GM19240 (cell line): ENCODE measurements around the gene BBC3.
"Not testable (repeated sequence)": the region's sequence is repeated elsewhere in the genome, so short reads cannot be mapped to it uniquely, and the experiment has no call there.

Source experiments
- DNase-seq: peaks from one replicate; pipeline ENCODE4 v3.0.0; 2011; ENCODE audit warnings: low spot score; ENCODE audit not compliant: insufficient read length

BBC3 gene

GRCh38 chr19:47258434-47258833 is 27.4 kb upstream of the BBC3 start:
- no peak for DNase-seq

- DNase-seq: no peak
These were observed 26.6 kb upstream of the BBC3 start for GRCh38 chr19:47257411-47258169.

- peak; percentile 98 for DNase-seq
These were observed 25.9 kb upstream of the BBC3 start for GRCh38 chr19:47256693-47257410.

GRCh38 chr19:47255879-47256692 is 25.1 kb upstream of the BBC3 start, which contains the start of gene CCDC9:
Gene CCDC9 (plus strand): TSS chr19:47256525. CDS start chr19:47258401, 1,876 bp downstream.
- peak; percentile 97 for DNase-seq

DNA sequence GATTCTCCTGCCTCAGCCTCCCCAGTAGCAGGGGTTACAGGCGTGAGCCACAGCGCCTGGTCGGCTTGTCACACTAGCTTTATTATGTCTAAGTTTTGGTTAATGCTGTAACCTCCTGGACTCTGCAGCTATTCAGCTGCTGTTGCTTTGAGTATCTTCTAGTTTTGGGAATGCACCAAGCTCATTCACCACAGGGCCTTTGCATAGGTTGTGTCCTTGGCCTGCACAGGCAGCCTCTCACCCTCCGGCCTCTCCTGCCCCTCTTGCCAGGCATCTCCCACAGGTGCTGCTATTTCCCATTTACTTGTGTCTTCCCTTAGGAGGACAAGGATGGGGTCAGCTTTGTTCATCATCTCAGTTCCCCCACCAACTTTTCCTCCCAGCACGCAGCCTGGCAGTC is 23.0 kb upstream of the BBC3 start:
- DNase-seq: no peak

- no peak for DNase-seq
These were observed 22.5 kb upstream of the BBC3 start for GRCh38 chr19:47253467-47253881.

- DNase-seq: not testable (repeated sequence)
These were observed 22.0 kb upstream of the BBC3 start for GRCh38 chr19:47253016-47253415.

GRCh38 chr19:47247308-47247990 is 16.4 kb upstream of the BBC3 start:
- no peak for DNase-seq

DNA sequence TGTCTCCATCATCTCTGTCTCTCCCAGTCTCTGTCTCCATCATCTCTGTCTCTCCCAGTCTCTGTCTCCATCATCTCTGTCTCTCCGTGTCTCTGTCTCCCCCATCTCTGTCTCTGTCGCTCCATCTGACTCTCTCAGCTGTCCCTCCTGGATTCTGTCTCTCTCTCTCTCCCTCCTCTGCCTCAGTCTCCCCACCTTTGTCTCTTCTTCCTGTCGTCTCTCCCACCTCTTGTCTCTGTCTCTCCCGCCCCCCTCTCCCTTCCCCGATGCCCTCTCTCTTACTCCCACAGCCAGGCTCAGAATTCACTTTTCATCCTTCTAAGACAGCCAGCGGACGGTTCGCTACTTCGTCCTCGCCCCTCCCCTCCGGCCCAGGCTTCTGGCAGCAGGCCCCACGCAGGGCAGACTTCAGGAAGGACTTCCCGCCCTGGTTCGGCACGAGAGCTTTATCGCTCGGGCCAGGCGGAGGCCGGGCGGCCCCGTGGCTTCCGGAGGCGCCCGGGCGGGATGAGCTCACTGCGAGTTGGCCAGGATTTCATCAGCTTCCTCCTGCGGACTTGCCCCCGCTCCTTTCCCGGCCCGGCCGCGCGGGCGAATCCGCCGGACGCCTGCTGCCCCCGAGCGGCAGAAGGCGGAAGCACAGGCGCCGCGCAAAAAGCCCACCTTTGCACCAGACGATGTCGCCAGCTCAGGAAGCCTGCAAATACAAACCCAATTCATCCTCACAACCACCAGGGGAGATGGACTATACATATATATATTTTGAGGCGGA is 13.0 kb upstream of the BBC3 start:
- DNase-seq: peak; percentile 93

- no peak for DNase-seq
These were observed 12.4 kb upstream of the BBC3 start for GRCh38 chr19:47243364-47243775.

DNA sequence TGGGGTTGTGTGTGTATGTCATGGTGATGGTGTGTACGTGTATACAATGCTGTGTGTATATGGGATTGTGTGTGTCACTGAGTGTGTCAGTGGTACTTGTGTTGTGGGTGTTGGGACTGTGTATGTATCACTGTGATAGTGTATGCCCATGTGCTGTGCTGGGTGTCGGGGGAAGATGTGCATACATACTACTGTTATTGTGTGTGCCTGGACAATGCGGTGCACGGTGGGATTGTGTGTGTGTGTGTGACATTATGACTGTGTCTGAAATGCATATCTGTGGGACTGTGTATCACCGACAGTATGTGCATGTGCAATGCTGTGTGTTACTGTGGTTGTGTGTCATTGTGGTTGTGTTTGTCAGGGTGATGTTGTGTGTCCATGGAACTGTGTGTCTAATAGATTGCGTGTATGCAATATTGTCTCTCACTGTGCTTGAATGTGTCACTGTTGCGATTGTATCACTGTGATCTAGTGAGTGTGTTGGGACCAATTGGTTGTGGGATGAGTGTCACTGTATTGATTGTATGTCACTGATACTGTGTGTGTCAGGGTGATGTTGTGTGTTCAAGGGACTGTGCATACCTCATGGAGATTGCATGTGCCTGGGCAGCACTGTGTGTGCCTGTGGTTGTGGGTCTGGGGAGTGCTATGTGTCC is 11.0 kb upstream of the BBC3 start:
- DNase-seq: no peak

GRCh38 chr19:47240996-47241918 is 10.3 kb upstream of the BBC3 start:
- DNase-seq: peak; percentile 59

DNA sequence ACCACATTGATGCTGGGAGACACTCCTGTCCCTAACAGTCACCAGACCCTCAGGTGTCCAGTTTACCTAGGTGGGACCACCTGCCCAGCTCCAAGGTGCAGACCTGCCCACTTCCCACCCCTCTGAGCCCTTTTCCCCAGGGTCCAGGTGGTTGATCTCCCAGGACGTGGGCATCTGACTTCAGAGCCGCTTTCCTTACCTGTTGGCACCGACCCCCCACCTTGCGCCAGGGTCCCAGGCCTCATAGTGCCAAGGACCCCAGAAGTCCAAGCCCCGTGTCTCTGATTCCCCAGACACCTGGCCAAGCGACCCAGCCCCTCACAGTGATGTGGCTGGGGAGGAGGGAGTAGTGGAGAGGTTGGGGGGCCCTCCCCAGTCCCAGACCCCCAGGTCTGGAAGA is 9.6 kb upstream of the BBC3 start:
- DNase-seq: no peak

DNA sequence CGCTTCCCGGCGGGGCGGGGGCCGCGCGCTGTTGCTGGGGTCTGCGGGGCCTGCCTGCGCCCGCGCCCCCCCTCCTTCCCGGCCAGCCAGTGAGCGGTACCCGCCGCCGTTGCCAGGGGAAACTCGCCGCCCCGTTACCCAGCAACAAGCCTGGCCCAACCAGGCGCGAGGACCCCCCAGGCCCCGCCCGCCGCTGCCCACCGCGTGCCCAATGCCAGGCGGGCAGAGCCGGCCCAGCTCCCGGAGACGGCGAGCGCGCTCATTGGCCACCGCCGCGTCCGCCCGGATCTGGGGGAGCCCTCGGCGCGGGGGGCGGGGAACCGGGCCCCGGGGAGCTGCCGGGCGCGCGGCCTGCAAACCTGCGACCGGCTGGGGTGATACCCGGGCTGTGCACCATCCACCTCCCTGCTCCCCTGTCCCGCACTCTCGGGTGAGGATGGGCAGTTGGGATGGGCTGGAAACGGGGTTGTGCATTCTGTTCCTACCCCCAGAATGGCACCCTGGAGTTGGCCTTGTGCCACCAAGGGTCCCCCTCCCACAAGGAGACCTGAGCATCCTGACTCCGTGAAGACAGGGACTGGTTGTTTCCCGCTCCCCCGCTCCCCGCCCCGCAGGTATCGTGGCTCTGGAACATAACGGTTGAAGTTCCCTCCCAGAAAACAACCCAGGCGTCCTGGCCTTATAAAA is 8.8 kb upstream of the BBC3 start:
- no peak for DNase-seq

DNA sequence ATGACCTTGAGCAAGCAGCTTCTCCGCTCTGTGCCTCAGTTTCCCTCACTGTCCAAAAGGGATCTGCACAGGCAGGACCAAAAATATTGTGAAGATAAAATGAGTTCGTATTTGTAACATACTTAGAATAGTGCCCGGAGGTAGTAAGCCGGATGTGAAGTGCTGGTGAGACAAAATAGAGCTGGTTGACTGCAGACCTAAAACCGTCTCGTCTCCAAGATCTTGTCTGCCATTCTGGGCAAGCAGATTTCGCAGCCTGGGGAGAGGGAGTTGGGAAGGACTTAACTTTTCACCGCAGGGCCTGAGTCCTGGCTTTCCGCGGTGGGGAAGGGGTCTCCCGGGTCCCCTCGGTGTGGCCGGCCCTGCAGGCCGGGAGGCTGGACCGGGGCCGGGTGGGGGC is 8.2 kb upstream of the BBC3 start:
- no peak for DNase-seq

DNA sequence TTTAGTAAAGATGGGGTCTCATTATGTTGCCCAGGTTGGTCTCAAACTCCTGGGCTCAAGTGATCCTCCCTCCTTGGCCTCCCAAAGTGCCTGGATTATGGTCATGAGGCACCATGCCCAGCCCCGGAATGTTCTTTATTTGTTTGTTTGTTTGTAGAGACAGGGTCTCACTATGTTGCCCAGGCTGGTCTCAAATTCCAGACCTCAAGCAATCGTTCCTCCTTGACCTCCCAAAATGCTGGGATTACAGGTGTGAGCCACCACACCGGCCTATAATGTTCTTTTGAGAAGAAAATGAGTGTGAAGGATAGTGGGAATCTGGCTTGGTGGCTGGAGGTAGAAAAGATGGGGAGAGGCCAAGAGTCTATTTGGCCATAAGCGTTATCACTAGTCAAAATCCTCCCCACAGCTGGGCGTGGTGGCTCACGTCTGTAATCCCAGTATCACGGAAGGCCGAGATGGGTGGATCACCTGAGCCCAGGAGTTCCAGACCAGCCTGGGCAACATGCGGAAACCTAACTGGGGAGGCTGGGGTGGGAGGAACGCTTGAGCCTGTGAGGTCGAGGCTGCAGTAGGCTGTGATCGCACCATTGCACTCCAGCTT is 5.2 kb upstream of the BBC3 start:
- DNase-seq: no peak

- DNase-seq: no peak
These were observed 1.6 kb upstream of the BBC3 start for GRCh38 chr19:47232422-47233211.
